K562 (cell line): Measurements from ENCODE around the gene CPED1. TPM values are rescaled to one million over a fixed set of nuclear protein-coding genes. Genes with fewer than 3 reads are reported as not detected.

Experiments
- UBTF ChIP-seq, 2 experiments: IDR thresholded peaks; 2 replicates each; pipeline ENCODE4 v1.6.1; 2012; ENCODE audit warnings: improper control_type of control experiment in 2 of 2, low read depth in 2 of 2, low read length in 2 of 2, borderline replicate concordance in 1 of 2
- ZNF174 ChIP-seq: fragments of 250-450 bp; sonication (Bioruptor Pico); IDR thresholded peaks from 2 replicates; pipeline ENCODE4 v1.4.0; 2020; ENCODE audit warnings: mild to moderate bottlenecking
- ZNF175 ChIP-seq: fragments of 200-800 bp; sonication (Bioruptor generic); IDR thresholded peaks from 2 replicates; pipeline ENCODE4 v1.6.1; 2016; ENCODE audit warnings: low read depth, mild to moderate bottlenecking, missing genetic modification characterization, missing compliant biosample characterization
- ZNF318 ChIP-seq, 2 experiments: fragments of 450-650 bp; IDR thresholded peaks; 2 replicates each; pipeline ENCODE4 v1.6.1; 2016; ENCODE audit warnings: mild to moderate bottlenecking in 2 of 2, borderline replicate concordance in 1 of 2, low read depth in 1 of 2, moderate library complexity in 1 of 2
- ZNF699 ChIP-seq: fragments of 250-450 bp; sonication (Bioruptor Pico); IDR thresholded peaks from 2 replicates; pipeline ENCODE4 v1.8.0; 2021; ENCODE audit warnings: mild to moderate bottlenecking, moderate library complexity; ENCODE audit not compliant: insufficient replicate concordance
- ZNF79 ChIP-seq: fragments of 250-450 bp; sonication (Bioruptor Pico); IDR thresholded peaks from 2 replicates; pipeline ENCODE4 v1.4.0; 2020; ENCODE audit warnings: low read depth, mild to moderate bottlenecking, moderate library complexity
- polyA plus RNA-seq, 8 experiments: library from polyadenylated mRNA; depleted of rRNA in 4 of 8; stranded (reverse) in 5 of 8; unstranded in 3 of 8; fragments of >200 nt; fragmentation: Nextera tagmentation in 2 of 8; fragmentation: Illumina TruSeq in 1 of 8; extraction: Ambion mirVana in 2 of 8; extraction: Trizol in 1 of 8; gene quantifications; 2 replicates each; pipeline versions ENCODE4 v1.2.1 to v1.2.3, GENCODE V29; 2011 to 2014; ENCODE audit warnings: inconsistent platforms in 1 of 8, missing spikeins in 1 of 8
- total RNA-seq, 7 experiments: library from RNA; depleted of rRNA in 6 of 7; stranded (reverse); fragments of >200 nt in 6 of 7; fragmentation: Illumina TruSeq in 2 of 7; extraction: Trizol in 2 of 7; gene quantifications; 2 replicates each; pipeline versions ENCODE4 v1.2.1 to v1.2.3, GENCODE V29; 2011 to 2021; ENCODE audit warnings: low replicate concordance in 1 of 7
- TF ChIP-seq, protein P1 (sequence below): fragments of 450-650 bp; formaldehyde crosslinking; IDR thresholded peaks from 2 replicates; pipeline ENCODE4 v1.4.0; 2022; ENCODE audit warnings: missing genetic modification characterization
- TF ChIP-seq, protein P2 (sequence below): fragments of 450-650 bp; IDR thresholded peaks from 2 replicates; pipeline ENCODE4 v1.6.1; 2017; ENCODE audit warnings: antibody characterized with exemption, mild to moderate bottlenecking

The CPED1 gene
- total and polyA plus RNA-seq, 9 of the 15 experiments (the other 6 are each of a cell fraction or from before 2014, with no cell fraction given): 195 to 393 (median 290) TPM

DNA sequence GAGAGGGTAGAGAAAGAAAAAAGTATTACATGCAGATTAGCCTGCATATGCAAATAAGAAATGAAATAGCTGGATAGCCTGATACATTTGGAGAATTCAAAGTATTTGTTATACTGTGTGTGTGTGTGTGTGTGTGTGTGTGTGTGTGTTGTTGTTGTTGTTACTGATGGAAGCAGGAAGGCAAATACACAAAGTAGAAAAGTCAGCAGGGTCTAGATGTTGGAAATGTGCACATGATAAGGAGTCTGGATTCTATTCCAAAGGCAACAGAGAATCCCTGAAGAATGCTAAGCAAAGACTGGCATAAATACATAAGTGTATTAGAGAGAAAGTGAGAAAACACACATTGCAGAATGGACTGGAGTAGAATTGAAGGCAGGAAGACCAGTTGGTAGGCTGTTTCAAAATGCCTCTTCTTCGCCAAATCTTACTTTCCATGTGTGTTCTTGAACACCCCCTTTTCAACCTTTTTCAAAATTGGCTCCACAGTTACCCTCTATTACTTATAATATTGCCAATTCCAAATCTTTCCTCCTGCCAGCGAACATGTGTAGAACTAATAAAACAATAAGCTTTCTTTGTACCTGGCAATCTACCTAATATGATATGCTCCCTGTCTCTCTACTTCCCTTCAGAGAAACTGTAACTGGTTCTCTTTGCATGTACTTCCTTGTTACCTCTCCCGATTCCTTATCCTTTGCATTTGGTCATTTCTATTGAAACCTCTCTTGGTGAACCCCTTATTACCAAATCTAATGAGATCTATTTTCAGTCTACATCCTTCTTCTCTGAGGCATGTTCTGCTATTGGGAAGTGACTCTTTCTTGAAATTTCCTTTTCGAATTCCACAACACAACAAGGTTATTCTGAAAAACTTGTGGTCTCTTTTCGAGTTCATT is 6.2 kb downstream of the CPED1 start (continued):
- TF ChIP-seq ZNF318 (IDR thresholded peaks at IDR 0.05; ENCODE audit: borderline replicate concordance in 1 of 2, low read depth in 1 of 2) (peak; percentile 6 to 46; a peak in 2 of 4 replicates), ZNF699 (CRISPR knock-in tag) (no peak), ZNF174 (CRISPR knock-in tag) (0 out of 2 replicates have a peak, but pooled peaks have one; percentile 63), ZNF79 (CRISPR knock-in tag) (no peak), ZNF175 (CRISPR knock-in tag) (0 out of 2 replicates have a peak, but pooled peaks have one; percentile 17), UBTF (IDR thresholded peaks at IDR 0.05; ENCODE audit: borderline replicate concordance in 1 of 2, low read depth in 2 of 2, low read length in 2 of 2) (no peak)
- TF ChIP-seq, protein P1, sequence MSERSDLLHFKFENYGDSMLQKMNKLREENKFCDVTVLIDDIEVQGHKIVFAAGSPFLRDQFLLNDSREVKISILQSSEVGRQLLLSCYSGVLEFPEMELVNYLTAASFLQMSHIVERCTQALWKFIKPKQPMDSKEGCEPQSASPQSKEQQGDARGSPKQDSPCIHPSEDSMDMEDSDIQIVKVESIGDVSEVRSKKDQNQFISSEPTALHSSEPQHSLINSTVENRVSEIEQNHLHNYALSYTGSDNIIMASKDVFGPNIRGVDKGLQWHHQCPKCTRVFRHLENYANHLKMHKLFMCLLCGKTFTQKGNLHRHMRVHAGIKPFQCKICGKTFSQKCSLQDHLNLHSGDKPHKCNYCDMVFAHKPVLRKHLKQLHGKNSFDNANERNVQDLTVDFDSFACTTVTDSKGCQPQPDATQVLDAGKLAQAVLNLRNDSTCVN: 0 out of 2 replicates have a peak, but pooled peaks have one; percentile 3
- TF ChIP-seq, protein P2, sequence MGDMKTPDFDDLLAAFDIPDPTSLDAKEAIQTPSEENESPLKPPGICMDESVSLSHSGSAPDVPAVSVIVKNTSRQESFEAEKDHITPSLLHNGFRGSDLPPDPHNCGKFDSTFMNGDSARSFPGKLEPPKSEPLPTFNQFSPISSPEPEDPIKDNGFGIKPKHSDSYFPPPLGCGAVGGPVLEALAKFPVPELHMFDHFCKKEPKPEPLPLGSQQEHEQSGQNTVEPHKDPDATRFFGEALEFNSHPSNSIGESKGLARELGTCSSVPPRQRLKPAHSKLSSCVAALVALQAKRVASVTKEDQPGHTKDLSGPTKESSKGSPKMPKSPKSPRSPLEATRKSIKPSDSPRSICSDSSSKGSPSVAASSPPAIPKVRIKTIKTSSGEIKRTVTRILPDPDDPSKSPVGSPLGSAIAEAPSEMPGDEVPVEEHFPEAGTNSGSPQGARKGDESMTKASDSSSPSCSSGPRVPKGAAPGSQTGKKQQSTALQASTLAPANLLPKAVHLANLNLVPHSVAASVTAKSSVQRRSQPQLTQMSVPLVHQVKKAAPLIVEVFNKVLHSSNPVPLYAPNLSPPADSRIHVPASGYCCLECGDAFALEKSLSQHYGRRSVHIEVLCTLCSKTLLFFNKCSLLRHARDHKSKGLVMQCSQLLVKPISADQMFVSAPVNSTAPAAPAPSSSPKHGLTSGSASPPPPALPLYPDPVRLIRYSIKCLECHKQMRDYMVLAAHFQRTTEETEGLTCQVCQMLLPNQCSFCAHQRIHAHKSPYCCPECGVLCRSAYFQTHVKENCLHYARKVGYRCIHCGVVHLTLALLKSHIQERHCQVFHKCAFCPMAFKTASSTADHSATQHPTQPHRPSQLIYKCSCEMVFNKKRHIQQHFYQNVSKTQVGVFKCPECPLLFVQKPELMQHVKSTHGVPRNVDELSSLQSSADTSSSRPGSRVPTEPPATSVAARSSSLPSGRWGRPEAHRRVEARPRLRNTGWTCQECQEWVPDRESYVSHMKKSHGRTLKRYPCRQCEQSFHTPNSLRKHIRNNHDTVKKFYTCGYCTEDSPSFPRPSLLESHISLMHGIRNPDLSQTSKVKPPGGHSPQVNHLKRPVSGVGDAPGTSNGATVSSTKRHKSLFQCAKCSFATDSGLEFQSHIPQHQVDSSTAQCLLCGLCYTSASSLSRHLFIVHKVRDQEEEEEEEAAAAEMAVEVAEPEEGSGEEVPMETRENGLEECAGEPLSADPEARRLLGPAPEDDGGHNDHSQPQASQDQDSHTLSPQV: peak; percentile 45; the same call in 1 of the 2 replicates
